A673 (cell line): ENCODE measurements around the gene CERS6. TPM values are rescaled to one million over a fixed set of nuclear protein-coding genes. Genes with fewer than 3 reads are reported as not detected.

Experiments
- BruUV-seq: library from RNA; stranded (reverse); fragments of 400-500 nt; replicated peaks from 2 replicates; lab custom pipeline; 2021; lab: Mats Ljungman, UMichigan
- CTCF ChIA-PET: fragments of 300-600 bp; sonication (Branson Sonifier 250); formaldehyde crosslinking; loops from one replicate; lab custom pipeline; 2022; ENCODE audit warnings: antibody characterized with exemption; lab: Charles Lee
- POLR2A ChIA-PET: fragments of 300-600 bp; sonication (Branson Sonifier 250); formaldehyde crosslinking; loops from one replicate; lab custom pipeline; 2022; ENCODE audit warnings: antibody characterized with exemption; ENCODE audit not compliant: low non-redundant PET; lab: Charles Lee
- DNase-seq: peaks from one replicate; pipeline ENCODE4 v3.0.0-alpha.2; 2015; ENCODE audit warnings: low spot score
- H3K27ac ChIP-seq: fragments of 200-600 bp; sonication (generic); 2 replicates; pipeline ENCODE4 v1.5.1; 2016; ENCODE audit warnings: mixed run types, low read depth, mild to moderate bottlenecking, mixed read lengths, antibody characterized with exemption, low read length; ENCODE audit not compliant: poor library complexity, severe bottlenecking
- H3K27me3 ChIP-seq: fragments of 200-600 bp; sonication (generic); replicated peaks from 2 replicates; pipeline ENCODE4 v1.6.1; 2017; ENCODE audit warnings: mixed run types, low read depth, mild to moderate bottlenecking, mixed read lengths, antibody characterized with exemption, low read length; ENCODE audit not compliant: insufficient read depth, poor library complexity
- H3K36me3 ChIP-seq: fragments of 200-600 bp; sonication (generic); 2 replicates; pipeline ENCODE4 v1.6.1; 2016; ENCODE audit warnings: mixed run types, mild to moderate bottlenecking, mixed read lengths, antibody characterized with exemption, low read length; ENCODE audit not compliant: insufficient read depth, poor library complexity, severe bottlenecking
- H3K4me1 ChIP-seq: fragments of 200-600 bp; sonication (generic); 2 replicates; pipeline ENCODE4 v1.6.1; 2017; ENCODE audit warnings: mixed run types, mild to moderate bottlenecking, mixed read lengths, antibody characterized with exemption, low read length; ENCODE audit not compliant: insufficient read depth, poor library complexity, severe bottlenecking
- H3K4me3 ChIP-seq: fragments of 200-600 bp; sonication (generic); 2 replicates; pipeline ENCODE4 v1.5.1; 2016; ENCODE audit warnings: low read depth, mixed run types, mild to moderate bottlenecking, mixed read lengths, low read length; ENCODE audit not compliant: poor library complexity, severe bottlenecking
- H3K9me3 ChIP-seq: fragments of 200-600 bp; sonication (generic); 2 replicates; pipeline ENCODE4 v1.6.1; 2016; ENCODE audit warnings: mixed run types, low read depth, mild to moderate bottlenecking, mixed read lengths, antibody characterized with exemption, low read length; ENCODE audit not compliant: poor library complexity, severe bottlenecking
- EZH2 ChIP-seq: fragments of 200-600 bp; sonication (generic); IDR thresholded peaks from 2 replicates; pipeline ENCODE4 v1.6.1; 2017; ENCODE audit warnings: borderline replicate concordance, low read depth, mild to moderate bottlenecking, mixed read lengths, antibody characterized with exemption, low read length; ENCODE audit not compliant: poor library complexity, severe bottlenecking
- intact Hi-C: fragments of 100-400 bp; cut with micrococcal nuclease; formaldehyde crosslinking; loops from one replicate; pipeline ENCODE4 v1.10.0; 2022; ENCODE audit not compliant: unreplicated experiment
- total RNA-seq: library from RNA; stranded (reverse); gene quantifications from 2 replicates; pipeline ENCODE4 v1.2.3, GENCODE V29; 2021
- TF ChIP-seq, protein P1 (sequence below): fragments of 300-800, 200-600 bp; sonication (generic); conservative IDR thresholded peaks from 2 replicates; pipeline ENCODE4 v1.5.1; 2017; ENCODE audit warnings: low read depth, mild to moderate bottlenecking, antibody characterized with exemption, low read length, moderate library complexity, mixed read lengths

Gene CERS6
- total RNA-seq, 1 experiment from 2014 or later, result 12.4 TPM

DNA sequence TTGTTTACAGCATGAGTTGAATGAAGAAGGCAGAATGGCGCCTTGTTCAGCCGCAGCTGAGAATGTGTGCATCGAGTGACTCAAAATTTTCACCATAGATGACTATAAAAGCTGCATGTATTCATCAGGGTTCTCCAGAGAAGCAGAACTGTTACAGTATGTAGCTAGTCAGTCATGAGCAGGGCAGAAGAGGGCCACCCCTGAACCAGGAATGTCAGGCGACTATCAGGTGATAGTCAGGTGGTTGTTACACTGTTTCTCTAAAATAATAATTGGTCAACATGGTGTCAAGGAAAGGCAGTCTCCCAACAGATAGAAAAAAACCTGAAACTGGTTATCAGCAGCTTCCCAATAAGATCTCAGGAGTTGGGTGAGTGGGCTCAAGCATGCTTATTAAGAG, 326.2 kb downstream of the CERS6 start:
- POLR2A ChIA-PET, result no interaction called here
- H3K4me1 ChIP-seq, result no peaks in the 10 kb centered on the region
- TF ChIP-seq, protein P1, sequence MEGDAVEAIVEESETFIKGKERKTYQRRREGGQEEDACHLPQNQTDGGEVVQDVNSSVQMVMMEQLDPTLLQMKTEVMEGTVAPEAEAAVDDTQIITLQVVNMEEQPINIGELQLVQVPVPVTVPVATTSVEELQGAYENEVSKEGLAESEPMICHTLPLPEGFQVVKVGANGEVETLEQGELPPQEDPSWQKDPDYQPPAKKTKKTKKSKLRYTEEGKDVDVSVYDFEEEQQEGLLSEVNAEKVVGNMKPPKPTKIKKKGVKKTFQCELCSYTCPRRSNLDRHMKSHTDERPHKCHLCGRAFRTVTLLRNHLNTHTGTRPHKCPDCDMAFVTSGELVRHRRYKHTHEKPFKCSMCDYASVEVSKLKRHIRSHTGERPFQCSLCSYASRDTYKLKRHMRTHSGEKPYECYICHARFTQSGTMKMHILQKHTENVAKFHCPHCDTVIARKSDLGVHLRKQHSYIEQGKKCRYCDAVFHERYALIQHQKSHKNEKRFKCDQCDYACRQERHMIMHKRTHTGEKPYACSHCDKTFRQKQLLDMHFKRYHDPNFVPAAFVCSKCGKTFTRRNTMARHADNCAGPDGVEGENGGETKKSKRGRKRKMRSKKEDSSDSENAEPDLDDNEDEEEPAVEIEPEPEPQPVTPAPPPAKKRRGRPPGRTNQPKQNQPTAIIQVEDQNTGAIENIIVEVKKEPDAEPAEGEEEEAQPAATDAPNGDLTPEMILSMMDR, result no peak
- TF ChIP-seq EZH2, result no peak
- H3K27ac ChIP-seq, result no peak overlapping the region
- no peaks in the 10 kb centered on the region for H3K27me3 ChIP-seq
- CTCF ChIA-PET, result no interaction called here
- H3K36me3 ChIP-seq, result no peaks in the 10 kb centered on the region
- BruUV-seq, result no TSS peak
- no peak for DNase-seq
- no peak overlapping the region for H3K4me3 ChIP-seq
- no peaks in the 10 kb centered on the region for H3K9me3 ChIP-seq
- intact Hi-C loops, result no loop called here

DNA sequence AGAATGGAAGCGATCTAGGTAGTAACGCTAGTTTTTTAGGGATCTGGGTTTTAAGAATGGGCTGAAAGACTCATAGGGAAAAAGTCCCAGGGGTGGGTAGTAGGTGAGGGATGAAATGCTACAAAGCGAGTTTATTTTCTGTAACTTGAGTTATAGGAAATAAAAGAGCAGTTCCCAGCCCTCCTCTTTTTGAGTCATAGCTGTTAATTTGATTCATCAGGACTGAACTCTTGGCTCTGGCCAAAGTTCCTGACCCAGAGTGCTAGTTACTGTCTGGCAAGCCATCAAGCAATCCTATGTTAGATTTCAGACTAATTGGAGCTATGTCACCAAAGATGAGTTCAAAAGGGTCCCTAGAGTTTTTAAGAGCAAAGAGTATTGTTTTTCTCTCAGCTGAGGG, 328.9 kb downstream of the CERS6 start:
- H3K4me1 ChIP-seq, result no peaks in the 10 kb centered on the region
- TF ChIP-seq, protein P1, result no peak
- TF ChIP-seq EZH2, result no peak
- H3K36me3 ChIP-seq, result no peaks in the 10 kb centered on the region
- BruUV-seq, result no TSS peak
- no peaks in the 10 kb centered on the region for H3K9me3 ChIP-seq
- H3K27me3 ChIP-seq, result no peaks in the 10 kb centered on the region
- POLR2A ChIA-PET, result no interaction called here
- H3K4me3 ChIP-seq, result no peak overlapping the region
- CTCF ChIA-PET, result no interaction called here
- no peak for DNase-seq
- H3K27ac ChIP-seq, result no peak overlapping the region
- intact Hi-C loops, result no loop called here

DNA sequence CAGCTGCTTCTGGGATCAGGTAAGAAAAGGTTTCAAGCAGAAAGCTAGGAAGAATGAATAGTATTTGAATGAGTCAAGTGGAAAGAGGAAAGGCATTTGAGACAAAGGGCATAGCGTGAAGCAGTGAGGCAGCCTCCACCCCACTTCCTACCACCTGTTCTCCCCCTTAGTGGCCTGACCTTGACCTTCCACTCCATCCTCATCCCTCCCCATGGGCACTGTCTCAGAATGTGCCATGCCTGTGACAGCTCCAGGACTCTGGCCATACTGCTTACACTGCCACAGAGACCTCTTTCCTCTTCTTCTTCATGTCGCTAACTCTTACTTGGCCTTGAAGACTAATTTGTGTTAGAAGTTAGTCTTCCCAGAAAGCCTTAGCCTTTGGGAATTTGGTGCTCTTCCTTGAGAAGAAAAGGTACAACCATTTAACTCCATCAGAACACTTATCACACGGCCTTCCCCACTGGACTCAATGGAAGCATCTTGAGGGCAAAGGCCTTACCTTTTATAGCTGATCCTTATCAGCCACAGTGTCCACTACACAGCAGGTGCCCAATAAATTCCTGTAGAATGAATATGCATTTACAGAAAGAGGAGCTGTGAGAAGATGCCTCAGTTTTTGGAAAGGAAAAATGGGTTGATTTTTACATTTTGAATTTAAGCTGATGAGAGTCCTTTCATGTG, 331.2 kb downstream of the CERS6 start:
- ChIA-PET CTCF (no interaction called here), POLR2A (no interaction called here)
- BruUV-seq, result no TSS peak

More for the DNA sequence above, 331.2 kb downstream of the CERS6 start:
- no peaks in the 10 kb centered on the region for H3K4me1 ChIP-seq
- no peaks in the 10 kb centered on the region for H3K36me3 ChIP-seq
- no peak for TF ChIP-seq EZH2
- TF ChIP-seq, protein P1, result no peak
- no peaks in the 10 kb centered on the region for H3K9me3 ChIP-seq
- no peak for DNase-seq
- H3K27ac ChIP-seq, result no peak overlapping the region
- no peak overlapping the region for H3K4me3 ChIP-seq
- intact Hi-C loops, result no loop called here
- no peaks in the 10 kb centered on the region for H3K27me3 ChIP-seq
